HUDEP-2 (cell line): ENCODE results near the gene PRKCB.

Source experiments
- DNase-seq, 76 experiments: peaks; one replicate each; lab custom pipeline; 2025; ENCODE audit not compliant: unreplicated experiment in 76 of 76; lab: John Stamatoyannopoulos, UW

Gene PRKCB

GRCh38 chr16:23833960-23834685, 1.7 kb upstream of the PRKCB start:
- no peak for DNase-seq

- peak in 5 of 76 experiments; percentile 28 to 51 (median 35) for DNase-seq
Measured at GRCh38 chr16:23836078-23836403, 258 bp downstream of the PRKCB start.

- peak in 61 of 76 experiments; percentile 7 to 70 (median 43) for DNase-seq
Measured at GRCh38 chr16:23836404-23837311, 875 bp downstream of the PRKCB start.

GRCh38 chr16:23837553-23838308, 1.9 kb downstream of the PRKCB start:
- DNase-seq: peak in 3 of 76 experiments; percentile 9 to 21 (median 18)

- no peak for DNase-seq
Measured at GRCh38 chr16:23838485-23839142, 2.8 kb downstream of the PRKCB start.

- DNase-seq: no peak
Measured at GRCh38 chr16:23840310-23840709, 4.5 kb downstream of the PRKCB start.

- DNase-seq: no peak
Measured at GRCh38 chr16:23842137-23842600, 6.4 kb downstream of the PRKCB start.

GRCh38 chr16:23843143-23843542, 7.4 kb downstream of the PRKCB start:
- no peak for DNase-seq

- DNase-seq: no peak
Measured at GRCh38 chr16:23847251-23847650, 11.5 kb downstream of the PRKCB start.

GRCh38 chr16:23847948-23848347, 12.2 kb downstream of the PRKCB start:
- no peak for DNase-seq

- DNase-seq: no peak
Measured at GRCh38 chr16:23848958-23849357, 13.2 kb downstream of the PRKCB start.

GRCh38 chr16:23852794-23853562, 17.2 kb downstream of the PRKCB start:
- no peak for DNase-seq

- DNase-seq: no peak
Measured at GRCh38 chr16:23855010-23855409, 19.2 kb downstream of the PRKCB start.

- DNase-seq: no peak
Measured at GRCh38 chr16:23856251-23856709, 20.5 kb downstream of the PRKCB start.

- no peak for DNase-seq
Measured at GRCh38 chr16:23857256-23857880, 21.6 kb downstream of the PRKCB start.

GRCh38 chr16:23857881-23858269, 22.1 kb downstream of the PRKCB start:
- DNase-seq: no peak

- no peak for DNase-seq
Measured at GRCh38 chr16:23858542-23858941, 22.8 kb downstream of the PRKCB start.

- no peak for DNase-seq
Measured at GRCh38 chr16:23859713-23860269, 24.0 kb downstream of the PRKCB start.

GRCh38 chr16:23861874-23862273, 26.1 kb downstream of the PRKCB start:
- no peak for DNase-seq
